ENCODE results near the gene ODAM. TPM values are rescaled to one million over a fixed set of nuclear protein-coding genes. Genes with fewer than 3 reads are reported as not detected.

The ODAM gene
- total RNA-seq, 1 experiment from 2014 or later = not detected

DNA sequence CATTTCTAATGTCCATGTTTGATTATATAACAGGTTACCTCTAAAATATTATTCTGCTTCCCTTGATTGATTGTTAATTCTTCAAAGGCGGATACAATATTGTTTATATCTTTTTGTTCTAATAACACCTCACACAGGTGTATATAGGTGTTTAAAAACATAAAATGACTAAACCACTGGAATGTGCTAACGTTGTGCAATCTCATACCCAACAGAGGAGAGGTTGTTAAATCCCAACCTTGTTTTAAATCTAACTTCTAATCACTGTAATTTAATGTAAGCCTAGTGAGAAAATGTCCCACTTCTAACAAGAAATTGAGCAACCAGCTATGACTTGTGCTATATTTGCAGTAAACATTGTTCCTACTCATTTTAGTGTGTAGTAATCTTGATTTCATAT is 1.3 kb downstream of the ODAM start (continued):
- TF ChIP-seq ELF1 (IDR thresholded peaks at IDR 0.05; ENCODE audit: borderline replicate concordance, low read depth) (no peak), EGR1 (IDR thresholded peaks at IDR 0.05; ENCODE audit: low read depth) (no peak), CEBPB (IDR thresholded peaks at IDR 0.05; ENCODE audit: low read depth) (no peak)
- TF ChIP-seq, protein P1, sequence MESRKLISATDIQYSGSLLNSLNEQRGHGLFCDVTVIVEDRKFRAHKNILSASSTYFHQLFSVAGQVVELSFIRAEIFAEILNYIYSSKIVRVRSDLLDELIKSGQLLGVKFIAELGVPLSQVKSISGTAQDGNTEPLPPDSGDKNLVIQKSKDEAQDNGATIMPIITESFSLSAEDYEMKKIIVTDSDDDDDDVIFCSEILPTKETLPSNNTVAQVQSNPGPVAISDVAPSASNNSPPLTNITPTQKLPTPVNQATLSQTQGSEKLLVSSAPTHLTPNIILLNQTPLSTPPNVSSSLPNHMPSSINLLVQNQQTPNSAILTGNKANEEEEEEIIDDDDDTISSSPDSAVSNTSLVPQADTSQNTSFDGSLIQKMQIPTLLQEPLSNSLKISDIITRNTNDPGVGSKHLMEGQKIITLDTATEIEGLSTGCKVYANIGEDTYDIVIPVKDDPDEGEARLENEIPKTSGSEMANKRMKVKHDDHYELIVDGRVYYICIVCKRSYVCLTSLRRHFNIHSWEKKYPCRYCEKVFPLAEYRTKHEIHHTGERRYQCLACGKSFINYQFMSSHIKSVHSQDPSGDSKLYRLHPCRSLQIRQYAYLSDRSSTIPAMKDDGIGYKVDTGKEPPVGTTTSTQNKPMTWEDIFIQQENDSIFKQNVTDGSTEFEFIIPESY (IDR thresholded peaks at IDR 0.05; ENCODE audit: extremely low read depth, insufficient replicate concordance, low read length) = no peak

DNA sequence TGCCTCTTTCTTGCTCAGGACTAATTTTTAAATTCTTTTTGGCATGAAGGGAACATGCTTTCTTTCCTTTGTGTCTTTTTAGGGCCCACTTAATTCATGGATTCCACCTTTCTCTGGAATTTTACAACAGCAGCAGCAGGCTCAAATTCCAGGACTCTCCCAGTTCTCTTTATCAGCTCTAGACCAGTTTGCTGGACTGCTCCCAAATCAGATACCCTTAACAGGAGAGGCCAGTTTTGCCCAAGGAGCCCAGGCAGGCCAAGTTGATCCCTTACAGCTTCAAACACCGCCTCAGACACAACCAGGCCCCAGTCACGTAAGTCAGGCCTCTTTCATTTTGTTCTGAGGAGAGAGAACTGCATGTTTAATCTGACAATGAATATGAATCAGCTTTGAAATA is 2.3 kb downstream of the ODAM start:
- no peaks in the 10 kb centered on the region for H3K4me1 ChIP-seq (ENCODE audit: control insufficient read depth in 1 of 2, insufficient read depth in 2 of 2, low read length in 2 of 2)
- no peak for ATAC-seq
- H3K27ac ChIP-seq (ENCODE audit: low read depth, low read length) = no peak overlapping the region
- no peaks in the 10 kb centered on the region for H3K36me3 ChIP-seq (ENCODE audit: control insufficient read depth in 1 of 2, insufficient read depth in 2 of 2, low read length in 2 of 2)
- H3K9me2 ChIP-seq (ENCODE audit: insufficient read depth) = no peaks in the 10 kb centered on the region
- no peaks in the 10 kb centered on the region for H3K9me3 ChIP-seq (ENCODE audit: control insufficient read depth in 1 of 2, insufficient read depth in 1 of 2, low read depth in 1 of 2, low read length in 2 of 2)
- ChIA-PET POLR2A (no interaction called here), RAD21 (ENCODE audit: low non-redundant PET in 1 of 2, low total read pairs in 2 of 2, uncharacterized antibody in 2 of 2, unreplicated experiment in 2 of 2) (no interaction called here), CTCF (no interaction called here)
- no TSS peak for BruUV-seq (replicated peaks)
- no peak overlapping the region for H3K4me2 ChIP-seq (ENCODE audit: low read length)
- no peak overlapping the region for H2AFZ ChIP-seq (ENCODE audit: low read depth, low read length, poor library complexity, severe bottlenecking)
- H3K9ac ChIP-seq (ENCODE audit: low read length) = no peak overlapping the region
- H3K4me3 ChIP-seq (replicated peaks in 1 of 2; ENCODE audit: low read depth in 1 of 2, low read length in 2 of 2) = no peak overlapping the region
- H3K27me3 ChIP-seq (ENCODE audit: insufficient read depth, low read length) = no peaks in the 10 kb centered on the region
- DNase-seq (ENCODE audit: low read depth, low spot score) = no peak
- intact Hi-C loops (cut with micrococcal nuclease) = no loop called here
- H4K20me1 ChIP-seq (ENCODE audit: insufficient read depth) = no peaks in the 10 kb centered on the region
- no peaks in the 10 kb centered on the region for H3K79me2 ChIP-seq (ENCODE audit: insufficient read depth, low read length)
- TF ChIP-seq, protein P2, sequence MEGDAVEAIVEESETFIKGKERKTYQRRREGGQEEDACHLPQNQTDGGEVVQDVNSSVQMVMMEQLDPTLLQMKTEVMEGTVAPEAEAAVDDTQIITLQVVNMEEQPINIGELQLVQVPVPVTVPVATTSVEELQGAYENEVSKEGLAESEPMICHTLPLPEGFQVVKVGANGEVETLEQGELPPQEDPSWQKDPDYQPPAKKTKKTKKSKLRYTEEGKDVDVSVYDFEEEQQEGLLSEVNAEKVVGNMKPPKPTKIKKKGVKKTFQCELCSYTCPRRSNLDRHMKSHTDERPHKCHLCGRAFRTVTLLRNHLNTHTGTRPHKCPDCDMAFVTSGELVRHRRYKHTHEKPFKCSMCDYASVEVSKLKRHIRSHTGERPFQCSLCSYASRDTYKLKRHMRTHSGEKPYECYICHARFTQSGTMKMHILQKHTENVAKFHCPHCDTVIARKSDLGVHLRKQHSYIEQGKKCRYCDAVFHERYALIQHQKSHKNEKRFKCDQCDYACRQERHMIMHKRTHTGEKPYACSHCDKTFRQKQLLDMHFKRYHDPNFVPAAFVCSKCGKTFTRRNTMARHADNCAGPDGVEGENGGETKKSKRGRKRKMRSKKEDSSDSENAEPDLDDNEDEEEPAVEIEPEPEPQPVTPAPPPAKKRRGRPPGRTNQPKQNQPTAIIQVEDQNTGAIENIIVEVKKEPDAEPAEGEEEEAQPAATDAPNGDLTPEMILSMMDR (IDR thresholded peaks at IDR 0.05 in 2 of 3, conservative IDR thresholded peaks at IDR 0.05 in 1 of 3; ENCODE audit: borderline replicate concordance in 1 of 3, insufficient read depth in 1 of 3, low read depth in 2 of 3, low read length in 2 of 3) = no peak
- TF ChIP-seq EZH2 (IDR thresholded peaks at IDR 0.05) = no peak
- TF ChIP-seq ELF1 (IDR thresholded peaks at IDR 0.05; ENCODE audit: borderline replicate concordance, low read depth) = no peak
- no peak for TF ChIP-seq RAD21 (IDR thresholded peaks at IDR 0.05; ENCODE audit: low read depth)
- no peak for TF ChIP-seq ZFX (IDR thresholded peaks at IDR 0.05)
- TF ChIP-seq SIN3A (IDR thresholded peaks at IDR 0.05; ENCODE audit: low read depth) = no peak
- no peak for TF ChIP-seq POLR2AphosphoS5 (IDR thresholded peaks at IDR 0.05; ENCODE audit: low read depth, low read length)
- TF ChIP-seq SP1 (IDR thresholded peaks at IDR 0.05; ENCODE audit: low read depth) = no peak
- no peak for TF ChIP-seq SRF (IDR thresholded peaks at IDR 0.05; ENCODE audit: low read depth)
- TF ChIP-seq, protein P3, sequence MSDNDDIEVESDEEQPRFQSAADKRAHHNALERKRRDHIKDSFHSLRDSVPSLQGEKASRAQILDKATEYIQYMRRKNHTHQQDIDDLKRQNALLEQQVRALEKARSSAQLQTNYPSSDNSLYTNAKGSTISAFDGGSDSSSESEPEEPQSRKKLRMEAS (IDR thresholded peaks at IDR 0.05) = no peak
- TF ChIP-seq, protein P4, sequence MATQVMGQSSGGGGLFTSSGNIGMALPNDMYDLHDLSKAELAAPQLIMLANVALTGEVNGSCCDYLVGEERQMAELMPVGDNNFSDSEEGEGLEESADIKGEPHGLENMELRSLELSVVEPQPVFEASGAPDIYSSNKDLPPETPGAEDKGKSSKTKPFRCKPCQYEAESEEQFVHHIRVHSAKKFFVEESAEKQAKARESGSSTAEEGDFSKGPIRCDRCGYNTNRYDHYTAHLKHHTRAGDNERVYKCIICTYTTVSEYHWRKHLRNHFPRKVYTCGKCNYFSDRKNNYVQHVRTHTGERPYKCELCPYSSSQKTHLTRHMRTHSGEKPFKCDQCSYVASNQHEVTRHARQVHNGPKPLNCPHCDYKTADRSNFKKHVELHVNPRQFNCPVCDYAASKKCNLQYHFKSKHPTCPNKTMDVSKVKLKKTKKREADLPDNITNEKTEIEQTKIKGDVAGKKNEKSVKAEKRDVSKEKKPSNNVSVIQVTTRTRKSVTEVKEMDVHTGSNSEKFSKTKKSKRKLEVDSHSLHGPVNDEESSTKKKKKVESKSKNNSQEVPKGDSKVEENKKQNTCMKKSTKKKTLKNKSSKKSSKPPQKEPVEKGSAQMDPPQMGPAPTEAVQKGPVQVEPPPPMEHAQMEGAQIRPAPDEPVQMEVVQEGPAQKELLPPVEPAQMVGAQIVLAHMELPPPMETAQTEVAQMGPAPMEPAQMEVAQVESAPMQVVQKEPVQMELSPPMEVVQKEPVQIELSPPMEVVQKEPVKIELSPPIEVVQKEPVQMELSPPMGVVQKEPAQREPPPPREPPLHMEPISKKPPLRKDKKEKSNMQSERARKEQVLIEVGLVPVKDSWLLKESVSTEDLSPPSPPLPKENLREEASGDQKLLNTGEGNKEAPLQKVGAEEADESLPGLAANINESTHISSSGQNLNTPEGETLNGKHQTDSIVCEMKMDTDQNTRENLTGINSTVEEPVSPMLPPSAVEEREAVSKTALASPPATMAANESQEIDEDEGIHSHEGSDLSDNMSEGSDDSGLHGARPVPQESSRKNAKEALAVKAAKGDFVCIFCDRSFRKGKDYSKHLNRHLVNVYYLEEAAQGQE (IDR thresholded peaks at IDR 0.05; ENCODE audit: low read depth) = no peak
- TF ChIP-seq EGR1 (IDR thresholded peaks at IDR 0.05; ENCODE audit: low read depth) = no peak
- TF ChIP-seq, protein P1 (IDR thresholded peaks at IDR 0.05; ENCODE audit: extremely low read depth, insufficient replicate concordance, low read length) = no peak
- no peak for TF ChIP-seq JUND (IDR thresholded peaks at IDR 0.05)
- TF ChIP-seq EZH2phosphoT487 (IDR thresholded peaks at IDR 0.05; ENCODE audit: borderline replicate concordance) = no peak

Measured in HCT116 (cell line).